ENCODE measurements around the gene FGGY.

Gene FGGY

DNA sequence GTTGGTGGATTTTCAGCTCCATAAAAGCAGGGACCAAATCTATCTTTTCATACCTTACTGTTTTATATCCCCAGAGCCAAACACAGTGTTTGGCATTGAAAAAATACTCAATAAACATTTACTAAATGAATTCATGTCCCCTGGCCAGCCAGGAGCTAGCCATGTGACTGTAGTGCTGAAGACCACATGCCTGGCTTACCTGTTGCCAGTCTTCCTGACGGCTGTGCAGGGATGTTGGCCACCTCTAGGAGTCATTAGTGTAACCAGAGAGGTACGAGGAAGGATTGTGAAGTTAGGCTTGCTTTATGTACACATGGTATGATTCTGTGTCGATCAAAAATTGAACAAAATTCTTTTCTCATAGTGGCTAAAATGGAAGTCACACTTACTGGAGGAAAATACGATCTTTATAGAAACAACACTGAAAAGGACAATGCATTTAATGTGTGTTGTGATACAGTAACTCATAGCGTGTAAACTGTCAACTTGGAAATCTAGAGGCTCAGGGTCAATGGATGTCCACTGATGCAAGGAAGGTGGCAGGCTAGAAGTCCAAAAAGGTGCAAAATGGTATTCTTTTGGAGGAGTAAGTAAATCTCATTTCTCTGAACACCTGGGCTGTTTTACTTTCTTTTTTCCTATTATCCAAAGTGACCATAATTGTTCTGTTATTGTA is 60.9 kb downstream of the FGGY start:
- no peaks in the 10 kb centered on the region for H3K9me3 ChIP-seq (ENCODE audit: control insufficient read depth in 1 of 2, low read length in 2 of 2)
- H3K4me3 ChIP-seq (ENCODE audit: low read depth in 1 of 2, low read length in 2 of 2): no peak overlapping the region
- no peak overlapping the region for H3K27ac ChIP-seq (ENCODE audit: low read depth, low read length)
- H3K9ac ChIP-seq (ENCODE audit: low read depth in 1 of 2, low read length in 2 of 2): no peak overlapping the region
- peaks cover 3 to 4% of the 10 kb centered on the region in 2 donors for H3K36me3 ChIP-seq (ENCODE audit: control insufficient read depth in 1 of 2, insufficient read depth in 2 of 2, low read length in 2 of 2)
- H3K27me3 ChIP-seq (ENCODE audit: control insufficient read depth in 1 of 2, insufficient read depth in 2 of 2, low read length in 2 of 2): no peaks in the 10 kb centered on the region
- H3K4me1 ChIP-seq (ENCODE audit: control insufficient read depth in 1 of 2, insufficient read depth in 2 of 2, low read length in 2 of 2): peaks cover 0 to 7% of the 10 kb centered on the region in 2 donors

- H3K9ac ChIP-seq (ENCODE audit: low read depth in 1 of 2, low read length in 2 of 2): no peak overlapping the region
- H3K9me3 ChIP-seq (ENCODE audit: control insufficient read depth in 1 of 2, low read length in 2 of 2): no peaks in the 10 kb centered on the region
- H3K27me3 ChIP-seq (ENCODE audit: control insufficient read depth in 1 of 2, insufficient read depth in 2 of 2, low read length in 2 of 2): no peaks in the 10 kb centered on the region
- H3K4me1 ChIP-seq (ENCODE audit: control insufficient read depth in 1 of 2, insufficient read depth in 2 of 2, low read length in 2 of 2): peaks cover 0 to 5% of the 10 kb centered on the region in 2 donors
- H3K4me3 ChIP-seq (ENCODE audit: low read depth in 1 of 2, low read length in 2 of 2): no peak overlapping the region
- no peak overlapping the region for H3K27ac ChIP-seq (ENCODE audit: low read depth, low read length)
- peaks cover 3 to 4% of the 10 kb centered on the region in 2 donors for H3K36me3 ChIP-seq (ENCODE audit: control insufficient read depth in 1 of 2, insufficient read depth in 2 of 2, low read length in 2 of 2)
Measured at GRCh38 chr1:59359325-59359724, 62.4 kb downstream of the FGGY start.

GRCh38 chr1:59360170-59360569 is 63.3 kb downstream of the FGGY start:
- no peak overlapping the region for H3K9ac ChIP-seq (ENCODE audit: low read depth in 1 of 2, low read length in 2 of 2)
- no peak overlapping the region for H3K4me3 ChIP-seq (ENCODE audit: low read depth in 1 of 2, low read length in 2 of 2)
- H3K27ac ChIP-seq (ENCODE audit: low read depth, low read length): no peak overlapping the region
- H3K9me3 ChIP-seq (ENCODE audit: control insufficient read depth in 1 of 2, low read length in 2 of 2): no peaks in the 10 kb centered on the region
- no peaks in the 10 kb centered on the region for H3K27me3 ChIP-seq (ENCODE audit: control insufficient read depth in 1 of 2, insufficient read depth in 2 of 2, low read length in 2 of 2)
- H3K36me3 ChIP-seq (ENCODE audit: control insufficient read depth in 1 of 2, insufficient read depth in 2 of 2, low read length in 2 of 2): peaks cover 3 to 4% of the 10 kb centered on the region in 2 donors
- no peaks in the 10 kb centered on the region for H3K4me1 ChIP-seq (ENCODE audit: control insufficient read depth in 1 of 2, insufficient read depth in 2 of 2, low read length in 2 of 2)

GRCh38 chr1:59360729-59361128 is 63.8 kb downstream of the FGGY start:
- Histone ChIP-seq H3K4me1 (ENCODE audit: control insufficient read depth in 1 of 2, insufficient read depth in 2 of 2, low read length in 2 of 2) (no peaks in the 10 kb centered on the region), H3K27me3 (ENCODE audit: control insufficient read depth in 1 of 2, insufficient read depth in 2 of 2, low read length in 2 of 2) (no peaks in the 10 kb centered on the region), H3K9me3 (ENCODE audit: control insufficient read depth in 1 of 2, low read length in 2 of 2) (no peaks in the 10 kb centered on the region), H3K36me3 (ENCODE audit: control insufficient read depth in 1 of 2, insufficient read depth in 2 of 2, low read length in 2 of 2) (peaks cover 3 to 4% of the 10 kb centered on the region in 2 donors), H3K9ac (ENCODE audit: low read depth in 1 of 2, low read length in 2 of 2) (no peak overlapping the region), H3K27ac (ENCODE audit: low read depth, low read length) (no peak overlapping the region), H3K4me3 (ENCODE audit: low read depth in 1 of 2, low read length in 2 of 2) (no peak overlapping the region)

DNA sequence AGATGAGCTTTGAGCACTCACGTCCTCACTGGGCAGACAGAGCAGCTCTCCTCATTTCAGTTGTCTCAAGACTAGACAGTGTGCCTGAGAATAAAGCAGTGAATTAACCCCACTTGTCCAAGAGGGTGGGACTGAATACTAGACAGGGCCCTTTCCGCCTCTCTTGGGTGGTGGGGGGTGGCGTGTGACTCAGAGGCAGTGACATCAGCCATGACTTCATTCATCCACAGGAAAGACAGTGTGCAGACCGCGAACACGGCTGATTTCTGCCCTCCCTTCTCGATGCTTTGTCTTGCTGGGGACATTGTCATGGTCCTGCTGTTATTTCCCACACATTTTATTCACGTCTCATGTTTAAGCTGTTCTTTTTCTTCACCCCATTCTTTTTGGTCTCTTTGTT is 64.9 kb downstream of the FGGY start:
- H3K9me3 ChIP-seq (ENCODE audit: control insufficient read depth in 1 of 2, low read length in 2 of 2): no peaks in the 10 kb centered on the region
- no peak overlapping the region for H3K27ac ChIP-seq (ENCODE audit: low read depth, low read length)
- H3K27me3 ChIP-seq (ENCODE audit: control insufficient read depth in 1 of 2, insufficient read depth in 2 of 2, low read length in 2 of 2): no peaks in the 10 kb centered on the region
- no peaks in the 10 kb centered on the region for H3K4me1 ChIP-seq (ENCODE audit: control insufficient read depth in 1 of 2, insufficient read depth in 2 of 2, low read length in 2 of 2)
- H3K36me3 ChIP-seq (ENCODE audit: control insufficient read depth in 1 of 2, insufficient read depth in 2 of 2, low read length in 2 of 2): peaks cover 3 to 4% of the 10 kb centered on the region in 2 donors
- H3K9ac ChIP-seq (ENCODE audit: low read depth in 1 of 2, low read length in 2 of 2): no peak overlapping the region
- H3K4me3 ChIP-seq (ENCODE audit: low read depth in 1 of 2, low read length in 2 of 2): no peak overlapping the region

GRCh38 chr1:59364037-59364436 is 67.1 kb downstream of the FGGY start:
- Histone ChIP-seq H3K27me3 (ENCODE audit: control insufficient read depth in 1 of 2, insufficient read depth in 2 of 2, low read length in 2 of 2) (no peaks in the 10 kb centered on the region), H3K9me3 (ENCODE audit: control insufficient read depth in 1 of 2, low read length in 2 of 2) (no peaks in the 10 kb centered on the region), H3K4me3 (ENCODE audit: low read depth in 1 of 2, low read length in 2 of 2) (no peak overlapping the region), H3K27ac (ENCODE audit: low read depth, low read length) (no peak overlapping the region), H3K36me3 (ENCODE audit: control insufficient read depth in 1 of 2, insufficient read depth in 2 of 2, low read length in 2 of 2) (peaks cover 0 to 3% of the 10 kb centered on the region in 2 donors), H3K9ac (ENCODE audit: low read depth in 1 of 2, low read length in 2 of 2) (no peak overlapping the region), H3K4me1 (ENCODE audit: control insufficient read depth in 1 of 2, insufficient read depth in 2 of 2, low read length in 2 of 2) (peaks cover 0 to 5% of the 10 kb centered on the region in 2 donors)

DNA sequence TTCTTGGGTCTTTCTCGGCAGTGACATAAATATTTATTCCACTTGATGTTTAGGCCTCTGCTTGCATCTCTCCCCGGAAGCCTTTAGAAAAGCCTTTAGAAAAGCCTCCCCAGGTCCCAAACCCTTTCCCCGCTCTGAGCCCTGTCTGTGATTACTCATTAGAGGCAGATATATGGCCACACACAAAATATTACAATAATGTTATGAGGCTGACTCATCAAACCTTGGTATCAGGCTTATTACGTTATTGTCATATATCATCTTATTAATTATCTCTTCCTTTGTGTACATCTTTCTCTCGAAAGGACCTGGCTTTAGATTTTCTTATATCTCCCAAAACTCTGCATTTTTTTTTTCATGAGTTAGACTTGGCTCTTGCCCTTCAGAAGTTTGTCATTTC is 69.5 kb downstream of the FGGY start:
- no peak overlapping the region for H3K9ac ChIP-seq (ENCODE audit: low read depth in 1 of 2, low read length in 2 of 2)
- no peak overlapping the region for H3K4me3 ChIP-seq (ENCODE audit: low read depth in 1 of 2, low read length in 2 of 2)
- no peak overlapping the region for H3K27ac ChIP-seq (ENCODE audit: low read depth, low read length)
- H3K9me3 ChIP-seq (ENCODE audit: control insufficient read depth in 1 of 2, low read length in 2 of 2): no peaks in the 10 kb centered on the region
- H3K36me3 ChIP-seq (ENCODE audit: control insufficient read depth in 1 of 2, insufficient read depth in 2 of 2, low read length in 2 of 2): peaks cover 0 to 3% of the 10 kb centered on the region in 2 donors
- H3K4me1 ChIP-seq (ENCODE audit: control insufficient read depth in 1 of 2, insufficient read depth in 2 of 2, low read length in 2 of 2): peaks cover 0 to 5% of the 10 kb centered on the region in 2 donors
- no peaks in the 10 kb centered on the region for H3K27me3 ChIP-seq (ENCODE audit: control insufficient read depth in 1 of 2, insufficient read depth in 2 of 2, low read length in 2 of 2)

- Histone ChIP-seq H3K27me3 (ENCODE audit: control insufficient read depth in 1 of 2, insufficient read depth in 2 of 2, low read length in 2 of 2) (no peaks in the 10 kb centered on the region), H3K27ac (ENCODE audit: low read depth, low read length) (no peak overlapping the region), H3K4me1 (ENCODE audit: control insufficient read depth in 1 of 2, insufficient read depth in 2 of 2, low read length in 2 of 2) (peaks cover 0 to 5% of the 10 kb centered on the region in 2 donors), H3K9me3 (ENCODE audit: control insufficient read depth in 1 of 2, low read length in 2 of 2) (no peaks in the 10 kb centered on the region), H3K4me3 (ENCODE audit: low read depth in 1 of 2, low read length in 2 of 2) (no peak overlapping the region), H3K36me3 (ENCODE audit: control insufficient read depth in 1 of 2, insufficient read depth in 2 of 2, low read length in 2 of 2) (peaks cover 0 to 1% of the 10 kb centered on the region in 2 donors), H3K9ac (ENCODE audit: low read depth in 1 of 2, low read length in 2 of 2) (no peak overlapping the region)
Measured at GRCh38 chr1:59367301-59368007, 70.6 kb downstream of the FGGY start.

DNA sequence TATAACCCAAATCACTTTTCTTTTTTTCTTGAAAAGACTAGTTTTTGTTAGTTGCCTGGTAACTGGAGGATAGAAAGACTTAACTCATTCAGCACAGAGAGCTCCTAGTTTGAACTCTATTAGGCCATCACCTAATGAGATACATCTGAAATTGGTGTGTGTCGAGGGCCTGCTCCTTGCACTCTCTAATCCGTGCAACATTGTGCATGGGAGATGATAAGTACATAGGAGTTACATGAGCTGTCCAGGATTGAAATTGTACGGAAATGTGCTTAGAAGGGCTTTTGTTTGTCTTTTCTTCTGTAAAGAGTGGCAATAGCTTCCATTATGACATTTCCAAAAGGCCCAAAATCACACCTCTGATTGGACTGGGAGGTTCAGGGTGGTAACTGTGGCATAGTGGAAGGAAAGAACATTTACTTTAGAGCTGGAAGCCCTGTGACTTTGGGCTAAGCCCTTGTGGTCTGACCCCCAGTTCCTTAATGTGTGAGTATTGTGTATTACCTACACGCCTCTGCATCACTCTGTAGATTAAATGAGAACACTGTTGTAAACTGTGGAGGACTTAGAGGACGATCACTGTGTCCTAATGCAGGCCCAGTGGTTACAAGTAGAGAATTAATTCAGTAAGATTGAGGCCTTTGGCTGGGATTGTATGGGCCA is 71.2 kb downstream of the FGGY start:
- Histone ChIP-seq H3K36me3 (ENCODE audit: control insufficient read depth in 1 of 2, insufficient read depth in 2 of 2, low read length in 2 of 2) (no peaks in the 10 kb centered on the region), H3K4me1 (ENCODE audit: control insufficient read depth in 1 of 2, insufficient read depth in 2 of 2, low read length in 2 of 2) (peaks cover 0 to 5% of the 10 kb centered on the region in 2 donors), H3K9ac (ENCODE audit: low read depth in 1 of 2, low read length in 2 of 2) (no peak overlapping the region), H3K9me3 (ENCODE audit: control insufficient read depth in 1 of 2, low read length in 2 of 2) (no peaks in the 10 kb centered on the region), H3K27ac (ENCODE audit: low read depth, low read length) (no peak overlapping the region), H3K4me3 (ENCODE audit: low read depth in 1 of 2, low read length in 2 of 2) (no peak overlapping the region), H3K27me3 (ENCODE audit: control insufficient read depth in 1 of 2, insufficient read depth in 2 of 2, low read length in 2 of 2) (no peaks in the 10 kb centered on the region)
